ENCODE results near the gene ASPSCR1. TPM values are rescaled to one million over a fixed set of nuclear protein-coding genes. Genes with fewer than 3 reads are reported as not detected.

The ASPSCR1 gene
- total and polyA plus RNA-seq, 10 of the 15 experiments (the other 5 are each of a cell fraction or from before 2014, with no cell fraction given), result 1.5 to 48.4 (median 25.4) TPM

GRCh38 chr17:81991684-81992305, 14.4 kb downstream of the ASPSCR1 start (continued):
- TF ChIP-seq, protein P1, sequence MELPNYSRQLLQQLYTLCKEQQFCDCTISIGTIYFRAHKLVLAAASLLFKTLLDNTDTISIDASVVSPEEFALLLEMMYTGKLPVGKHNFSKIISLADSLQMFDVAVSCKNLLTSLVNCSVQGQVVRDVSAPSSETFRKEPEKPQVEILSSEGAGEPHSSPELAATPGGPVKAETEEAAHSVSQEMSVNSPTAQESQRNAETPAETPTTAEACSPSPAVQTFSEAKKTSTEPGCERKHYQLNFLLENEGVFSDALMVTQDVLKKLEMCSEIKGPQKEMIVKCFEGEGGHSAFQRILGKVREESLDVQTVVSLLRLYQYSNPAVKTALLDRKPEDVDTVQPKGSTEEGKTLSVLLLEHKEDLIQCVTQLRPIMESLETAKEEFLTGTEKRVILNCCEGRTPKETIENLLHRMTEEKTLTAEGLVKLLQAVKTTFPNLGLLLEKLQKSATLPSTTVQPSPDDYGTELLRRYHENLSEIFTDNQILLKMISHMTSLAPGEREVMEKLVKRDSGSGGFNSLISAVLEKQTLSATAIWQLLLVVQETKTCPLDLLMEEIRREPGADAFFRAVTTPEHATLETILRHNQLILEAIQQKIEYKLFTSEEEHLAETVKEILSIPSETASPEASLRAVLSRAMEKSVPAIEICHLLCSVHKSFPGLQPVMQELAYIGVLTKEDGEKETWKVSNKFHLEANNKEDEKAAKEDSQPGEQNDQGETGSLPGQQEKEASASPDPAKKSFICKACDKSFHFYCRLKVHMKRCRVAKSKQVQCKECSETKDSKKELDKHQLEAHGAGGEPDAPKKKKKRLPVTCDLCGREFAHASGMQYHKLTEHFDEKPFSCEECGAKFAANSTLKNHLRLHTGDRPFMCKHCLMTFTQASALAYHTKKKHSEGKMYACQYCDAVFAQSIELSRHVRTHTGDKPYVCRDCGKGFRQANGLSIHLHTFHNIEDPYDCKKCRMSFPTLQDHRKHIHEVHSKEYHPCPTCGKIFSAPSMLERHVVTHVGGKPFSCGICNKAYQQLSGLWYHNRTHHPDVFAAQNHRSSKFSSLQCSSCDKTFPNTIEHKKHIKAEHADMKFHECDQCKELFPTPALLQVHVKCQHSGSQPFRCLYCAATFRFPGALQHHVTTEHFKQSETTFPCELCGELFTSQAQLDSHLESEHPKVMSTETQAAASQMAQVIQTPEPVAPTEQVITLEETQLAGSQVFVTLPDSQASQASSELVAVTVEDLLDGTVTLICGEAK (IDR thresholded peaks at IDR 0.05; ENCODE audit: borderline replicate concordance), result no peak
- TF ChIP-seq MLLT1 (IDR thresholded peaks at IDR 0.05), result no peak
- TF ChIP-seq, protein P2, sequence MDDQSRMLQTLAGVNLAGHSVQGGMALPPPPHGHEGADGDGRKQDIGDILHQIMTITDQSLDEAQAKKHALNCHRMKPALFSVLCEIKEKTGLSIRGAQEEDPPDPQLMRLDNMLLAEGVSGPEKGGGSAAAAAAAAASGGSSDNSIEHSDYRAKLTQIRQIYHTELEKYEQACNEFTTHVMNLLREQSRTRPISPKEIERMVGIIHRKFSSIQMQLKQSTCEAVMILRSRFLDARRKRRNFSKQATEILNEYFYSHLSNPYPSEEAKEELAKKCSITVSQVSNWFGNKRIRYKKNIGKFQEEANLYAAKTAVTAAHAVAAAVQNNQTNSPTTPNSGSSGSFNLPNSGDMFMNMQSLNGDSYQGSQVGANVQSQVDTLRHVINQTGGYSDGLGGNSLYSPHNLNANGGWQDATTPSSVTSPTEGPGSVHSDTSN (IDR thresholded peaks at IDR 0.05; ENCODE audit: insufficient replicate concordance, low read depth, low read length), result no peak
- TF ChIP-seq ZZZ3 (IDR thresholded peaks at IDR 0.05; ENCODE audit: control insufficient read depth, insufficient read length, low read depth), result no peak
- no peak for TF ChIP-seq CBX3 (IDR thresholded peaks at IDR 0.05; ENCODE audit: borderline replicate concordance, low read depth)
- no peak for TF ChIP-seq RFX5 (IDR thresholded peaks at IDR 0.05; ENCODE audit: low read depth, low read length)
- no peak for TF ChIP-seq RUNX3 (IDR thresholded peaks at IDR 0.05; ENCODE audit: low read length)
- no peak for TF ChIP-seq SMAD5 (IDR thresholded peaks at IDR 0.05; ENCODE audit: low read depth)
- no peak for TF ChIP-seq RB1 (IDR thresholded peaks at IDR 0.05; ENCODE audit: borderline replicate concordance)
- no peak for TF ChIP-seq RELA (IDR thresholded peaks at IDR 0.05; ENCODE audit: borderline replicate concordance, partially characterized antibody)
- TF ChIP-seq SREBF2 (IDR thresholded peaks at IDR 0.05; ENCODE audit: low read length), result no peak
- TF ChIP-seq GATAD2B (conservative IDR thresholded peaks at IDR 0.05; ENCODE audit: low read depth), result no peak
